ENCODE data around the gene NECTIN1. TPM values are rescaled to one million over a fixed set of nuclear protein-coding genes. Genes with fewer than 3 reads are reported as not detected.

Gene NECTIN1
- total RNA-seq, 1 donor from 2014 or later = 36.7 TPM

DNA sequence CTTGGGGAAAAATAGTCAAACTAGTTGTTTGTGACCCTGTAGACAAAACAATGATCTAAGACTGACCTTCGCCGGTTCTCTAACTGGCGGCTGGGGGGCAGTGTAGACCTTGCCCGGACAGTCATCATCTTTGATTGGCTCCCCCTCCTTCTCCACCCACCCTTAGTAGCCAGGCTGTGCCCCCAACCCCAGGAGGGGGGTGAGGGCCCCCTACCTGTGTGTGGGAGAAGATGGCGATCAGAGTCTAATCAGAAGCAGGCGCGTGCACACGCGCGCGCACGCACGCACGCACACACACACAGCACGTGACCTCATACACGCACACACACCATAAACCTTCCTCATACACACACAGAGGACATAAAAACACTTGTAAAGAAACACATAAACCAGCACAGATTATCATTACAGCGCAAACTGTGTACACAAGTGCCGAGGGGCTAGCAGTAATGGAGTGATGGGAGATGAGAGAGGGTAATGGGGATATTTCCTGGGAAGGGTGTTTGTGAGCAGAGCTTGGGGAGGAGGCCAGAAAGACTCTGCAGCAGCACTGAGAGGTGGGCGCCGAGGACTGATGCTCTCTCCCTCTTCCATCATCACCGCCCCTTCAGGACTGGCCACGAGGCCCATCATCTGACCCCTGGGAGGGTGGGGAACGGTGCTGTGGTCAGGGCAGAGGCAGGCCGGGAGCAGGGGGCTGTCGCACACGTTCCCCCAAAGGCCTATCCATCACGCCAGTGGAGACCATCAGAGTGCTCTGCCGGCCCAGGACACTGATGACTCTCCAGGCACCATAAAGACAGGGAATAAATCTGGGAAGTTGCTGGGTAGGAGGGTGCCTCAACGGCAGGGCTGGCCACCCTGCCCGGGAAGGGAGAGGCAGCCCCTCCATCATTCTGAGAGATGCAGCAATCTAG lies 12.2 kb downstream of the NECTIN1 start:
- Mint-ChIP-seq H3K4me1 (no peaks in the 10 kb centered on the region), H3K27ac (no peak overlapping the region), H3K27me3 (peaks cover 4% of the 10 kb centered on the region), H3K4me3 (no peak overlapping the region), H3K9me3 (no peaks in the 10 kb centered on the region), H3K36me3 (ENCODE audit: low read depth) (no peaks in the 10 kb centered on the region)
- ATAC-seq (ENCODE audit: low read depth) = no peak
- no peak for DNase-seq
- CTCF ChIA-PET = interaction anchor here (0.5 to 1.6 kb wide), 2 partner anchors 43 to 390 kb away, joined by 3 read pairs; no protein-coding TSS in a partner anchor
- intact Hi-C loops (cut with micrococcal nuclease) = no loop called here
- no peak for TF ChIP-seq CTCF (IDR thresholded peaks at IDR 0.05)
- POLR2A ChIA-PET = no interaction called here

GRCh38 chr11:119714590-119714989 lies 14.4 kb downstream of the NECTIN1 start:
- intact Hi-C loops (cut with micrococcal nuclease) = no loop called here
- Mint-ChIP-seq H3K27ac (no peak overlapping the region), H3K27me3 (peaks cover 6% of the 10 kb centered on the region), H3K36me3 (ENCODE audit: low read depth) (no peaks in the 10 kb centered on the region), H3K9me3 (no peaks in the 10 kb centered on the region), H3K4me1 (no peaks in the 10 kb centered on the region), H3K4me3 (no peak overlapping the region)
- ChIA-PET CTCF (no interaction called here), POLR2A (interaction anchor here (0.8 kb wide), 1 partner anchor 15 kb away, joined by 3 read pairs; no protein-coding TSS in a partner anchor)
- no peak for ATAC-seq (ENCODE audit: low read depth)
- DNase-seq = no peak
- TF ChIP-seq CTCF (IDR thresholded peaks at IDR 0.05) = no peak

- Mint-ChIP-seq H3K27ac (no peak overlapping the region), H3K4me1 (no peaks in the 10 kb centered on the region), H3K36me3 (ENCODE audit: low read depth) (no peaks in the 10 kb centered on the region), H3K27me3 (peaks cover 6% of the 10 kb centered on the region), H3K4me3 (no peak overlapping the region), H3K9me3 (no peaks in the 10 kb centered on the region)
- ChIA-PET POLR2A (interaction anchor here (0.8 kb wide), 1 partner anchor 15 kb away, joined by 3 read pairs; no protein-coding TSS in a partner anchor), CTCF (no interaction called here)
- intact Hi-C loops (cut with micrococcal nuclease) = no loop called here
- DNase-seq (no peak), ATAC-seq (ENCODE audit: low read depth) (no peak)
- no peak for TF ChIP-seq CTCF (IDR thresholded peaks at IDR 0.05)
Measured at GRCh38 chr11:119714189-119714588, 14.8 kb downstream of the NECTIN1 start.

- Mint-ChIP-seq H3K27me3 (peaks cover 10% of the 10 kb centered on the region), H3K36me3 (ENCODE audit: low read depth) (no peaks in the 10 kb centered on the region), H3K9me3 (no peaks in the 10 kb centered on the region), H3K4me3 (no peak overlapping the region), H3K27ac (no peak overlapping the region), H3K4me1 (no peaks in the 10 kb centered on the region)
- DNase-seq (no peak), ATAC-seq (ENCODE audit: low read depth) (no peak)
- intact Hi-C loops (cut with micrococcal nuclease) = loop anchor here (2.0 kb wide), 1 partner anchor 13 kb away; no protein-coding TSS in a partner anchor
- TF ChIP-seq CTCF (IDR thresholded peaks at IDR 0.05) = no peak
- CTCF ChIA-PET = interaction anchor here (1.0 kb wide), 1 partner anchor 16 kb away, joined by 4 read pairs; the partner anchor contains the start of gene NECTIN1
- POLR2A ChIA-PET = no interaction called here
Measured at GRCh38 chr11:119713359-119714040, 15.5 kb downstream of the NECTIN1 start.

Data from activated B cell treated with CpG ODN at 0.5 μM for 24 hours (primary cell).